Measurements from ENCODE around the gene GPR150.
A peak's percentile ranks its signal among the peaks of the same experiment; 100 is the strongest.

Gene GPR150

GRCh38 chr5:95620030-95620869 is at the start of gene GPR150:
TSS of gene GPR150 (plus strand) at chr5:95620087. CDS start at chr5:95620276, 189 bp downstream.
- FAIRE-seq = no peak
- no peak for DNase-seq (ENCODE audit: low spot score)

GRCh38 chr5:95572016-95572415 is 47.9 kb upstream of the GPR150 start:
- FAIRE-seq = no peak
- DNase-seq (ENCODE audit: low spot score) = no peak

- DNase-seq (ENCODE audit: low spot score) (no peak), FAIRE-seq (no peak)
These were observed 38.3 kb upstream of the GPR150 start for GRCh38 chr5:95581576-95581975.

GRCh38 chr5:95583992-95584391 is 35.9 kb upstream of the GPR150 start:
- no peak for FAIRE-seq
- no peak for DNase-seq (ENCODE audit: low spot score)

GRCh38 chr5:95590880-95591279 is 29.0 kb upstream of the GPR150 start:
- DNase-seq (ENCODE audit: low spot score) (no peak), FAIRE-seq (no peak)

GRCh38 chr5:95591490-95591901 is 28.4 kb upstream of the GPR150 start:
- FAIRE-seq (no peak), DNase-seq (ENCODE audit: low spot score) (peak; percentile 6)

GRCh38 chr5:95595289-95595931 is 24.5 kb upstream of the GPR150 start:
- DNase-seq (ENCODE audit: low spot score) = no peak
- no peak for FAIRE-seq

GRCh38 chr5:95599252-95599651 is 20.6 kb upstream of the GPR150 start:
- DNase-seq (ENCODE audit: low spot score) = no peak
- no peak for FAIRE-seq

GRCh38 chr5:95600557-95600956 is 19.3 kb upstream of the GPR150 start:
- DNase-seq (ENCODE audit: low spot score) = no peak
- no peak for FAIRE-seq

GRCh38 chr5:95605786-95606185 is 14.1 kb upstream of the GPR150 start:
- DNase-seq (ENCODE audit: low spot score) (no peak), FAIRE-seq (no peak)

- FAIRE-seq (no peak), DNase-seq (ENCODE audit: low spot score) (no peak)
These were observed 13.5 kb upstream of the GPR150 start for GRCh38 chr5:95606419-95606818.

GRCh38 chr5:95609711-95610110 is 10.2 kb upstream of the GPR150 start:
- FAIRE-seq = no peak
- no peak for DNase-seq (ENCODE audit: low spot score)

- no peak for DNase-seq (ENCODE audit: low spot score)
- FAIRE-seq = no peak
These were observed 9.3 kb upstream of the GPR150 start for GRCh38 chr5:95610546-95610945.

- FAIRE-seq (no peak), DNase-seq (ENCODE audit: low spot score) (no peak)
These were observed 8.5 kb upstream of the GPR150 start for GRCh38 chr5:95611396-95611795.

GRCh38 chr5:95613514-95613913 is 6.4 kb upstream of the GPR150 start:
- DNase-seq (ENCODE audit: low spot score) (no peak), FAIRE-seq (no peak)

GRCh38 chr5:95615164-95615467 is 4.8 kb upstream of the GPR150 start:
- FAIRE-seq = no peak
- DNase-seq (ENCODE audit: low spot score) = no peak

GRCh38 chr5:95617057-95617456 is 2.8 kb upstream of the GPR150 start:
- DNase-seq (ENCODE audit: low spot score) = no peak
- no peak for FAIRE-seq

- FAIRE-seq = no peak
These were observed 791 bp upstream of the GPR150 start for GRCh38 chr5:95619096-95619495.

GRCh38 chr5:95619514-95620029 is 315 bp upstream of the GPR150 start:
- DNase-seq (ENCODE audit: low spot score) (no peak), FAIRE-seq (no peak)

More at GRCh38 chr5:95619096-95619495, 791 bp upstream of the GPR150 start:
- DNase-seq (ENCODE audit: low spot score) = no peak

GRCh38 chr5:95620870-95621838 is 1.3 kb downstream of the GPR150 start:
- FAIRE-seq (no peak), DNase-seq (ENCODE audit: low spot score) (no peak)

- FAIRE-seq (no peak), DNase-seq (ENCODE audit: low spot score) (no peak)
These were observed 2.1 kb downstream of the GPR150 start for GRCh38 chr5:95621839-95622629.

All from urothelium cell line (cell line).